ENCODE measurements around the gene ZNF776.
"Not testable (repeated sequence)": the region's sequence is repeated elsewhere in the genome, so short reads cannot be mapped to it uniquely, and the experiment has no call there.

Gene ZNF776

DNA sequence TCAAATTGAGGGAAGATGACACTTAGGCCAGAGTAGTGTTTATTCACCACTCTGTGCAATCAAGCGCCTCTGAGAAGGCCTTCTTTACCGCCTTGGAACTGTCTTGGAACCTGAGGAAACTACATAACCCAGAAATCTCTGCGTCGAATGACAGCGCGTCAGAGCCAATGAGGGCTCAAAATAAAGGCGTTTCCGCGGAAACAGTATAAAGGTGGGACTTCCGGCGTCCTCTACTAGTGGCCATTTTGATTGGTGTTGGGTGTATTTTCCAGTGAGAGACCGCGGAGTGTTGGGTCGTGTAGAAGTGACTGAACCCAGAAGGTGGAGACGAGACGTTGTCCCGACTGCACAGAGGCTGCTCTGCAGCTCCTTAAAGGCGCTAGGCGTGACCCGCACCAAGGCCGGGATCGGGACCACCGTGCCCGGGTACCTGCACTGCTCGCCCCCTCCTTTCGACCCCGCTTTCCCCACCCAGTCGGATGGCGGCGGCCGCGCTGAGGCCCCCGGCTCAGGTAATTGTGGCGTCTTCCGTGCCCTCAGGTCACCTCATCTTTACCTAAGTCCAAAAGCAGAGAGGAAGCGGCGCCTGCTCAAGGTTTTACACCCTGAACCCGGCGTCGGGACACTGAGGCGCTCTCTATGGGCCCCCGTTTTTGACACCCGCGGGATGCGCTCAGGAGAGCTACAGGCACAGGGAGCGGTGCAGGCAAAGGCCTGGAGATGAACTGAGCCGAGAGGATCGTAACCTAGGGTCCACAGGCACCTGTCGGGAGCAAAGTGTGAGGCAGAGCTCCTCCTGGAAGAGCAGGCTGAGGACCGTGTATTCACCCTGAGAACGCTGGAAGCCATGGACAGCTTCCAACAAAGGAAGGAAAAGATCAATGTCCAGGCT lies at the start of gene ZNF776:
Gene ZNF776 (plus strand): TSS at position 236 of the 892 bp plus-strand sequence. CDS start 244 bp downstream, at position 480.
- DNase-seq (ENCODE audit: low spot score): peak; percentile 85

DNA sequence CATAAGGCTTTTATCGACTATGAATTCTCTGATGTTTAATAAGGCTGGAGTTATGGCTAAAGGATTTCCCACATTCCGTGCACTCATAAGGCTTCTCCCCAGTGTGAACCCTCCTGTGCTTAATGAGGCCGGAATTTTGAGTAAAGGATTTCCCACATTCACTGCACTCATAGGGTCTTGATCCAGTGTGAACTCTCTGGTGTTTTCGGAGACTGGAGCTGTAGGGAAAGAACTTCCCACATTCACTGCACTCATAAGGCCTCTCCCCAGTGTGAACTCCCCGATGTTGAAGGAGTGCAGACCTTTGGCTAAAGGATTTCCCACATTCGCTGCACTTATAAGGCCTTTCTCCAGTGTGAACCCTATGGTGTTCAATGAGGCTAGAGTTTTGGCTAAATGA lies 45.0 kb upstream of the ZNF776 start:
- no peak for DNase-seq (ENCODE audit: low spot score)

DNA sequence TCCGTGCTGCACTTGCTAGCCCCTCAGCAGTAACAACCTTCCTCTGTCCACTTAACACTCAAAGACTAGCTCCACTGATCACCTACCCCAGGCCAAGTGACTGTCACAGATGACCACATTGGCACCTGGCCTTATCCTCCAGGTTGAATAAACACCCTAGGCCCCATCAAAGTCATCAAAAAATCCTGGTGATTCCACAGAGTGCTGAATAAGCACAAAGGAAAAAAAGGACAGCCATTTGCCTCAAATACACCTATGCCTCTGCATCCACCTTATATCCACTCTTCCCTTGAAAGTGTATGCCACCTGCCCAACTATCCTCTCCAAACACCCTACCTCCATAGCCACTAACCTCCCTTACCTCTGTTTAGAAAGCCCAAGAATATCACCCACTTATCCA lies 40.3 kb upstream of the ZNF776 start:
- DNase-seq (ENCODE audit: low spot score): no peak

DNA sequence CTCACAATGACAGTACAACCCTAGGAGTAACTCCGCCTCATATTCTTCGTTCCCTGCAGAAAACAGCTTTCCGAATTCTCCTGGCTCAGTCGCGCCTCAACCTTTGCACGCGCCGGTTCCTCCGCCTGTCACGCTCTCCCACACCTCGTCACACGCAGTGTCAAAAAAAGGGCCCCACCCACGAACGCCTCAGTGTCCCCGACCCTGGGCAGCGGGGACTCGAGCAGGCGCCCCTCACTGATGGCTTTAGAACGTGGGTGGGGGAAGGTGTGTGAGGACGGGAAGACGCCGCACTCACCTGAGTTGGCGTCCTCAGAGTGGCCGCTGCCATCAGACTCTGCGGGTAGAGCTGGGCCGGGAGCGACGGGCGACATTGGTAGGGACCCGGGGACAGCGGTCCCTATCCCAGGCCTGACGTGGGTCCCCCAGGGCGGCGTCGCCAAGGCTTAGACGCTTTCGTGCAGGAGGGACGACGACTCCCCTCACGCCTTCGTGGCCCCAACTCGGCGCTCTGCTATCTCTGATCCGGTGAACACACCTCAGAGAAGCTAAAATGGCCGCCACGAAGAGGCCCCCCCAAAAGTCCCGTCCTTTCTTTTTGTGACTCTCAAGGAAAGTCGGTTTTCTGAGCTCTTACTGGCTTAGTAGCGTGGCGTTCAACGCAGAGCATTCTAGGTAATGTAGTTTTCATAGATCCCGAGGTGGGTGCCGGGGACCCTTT lies 37.8 kb upstream of the ZNF776 start, which contains the start of gene ZNF154:
Gene ZNF154 (minus strand): TSS at position 564 of the 721 bp plus-strand sequence. CDS start 233 bp downstream, at position 331.
- DNase-seq (ENCODE audit: low spot score): peak; percentile 31

DNA sequence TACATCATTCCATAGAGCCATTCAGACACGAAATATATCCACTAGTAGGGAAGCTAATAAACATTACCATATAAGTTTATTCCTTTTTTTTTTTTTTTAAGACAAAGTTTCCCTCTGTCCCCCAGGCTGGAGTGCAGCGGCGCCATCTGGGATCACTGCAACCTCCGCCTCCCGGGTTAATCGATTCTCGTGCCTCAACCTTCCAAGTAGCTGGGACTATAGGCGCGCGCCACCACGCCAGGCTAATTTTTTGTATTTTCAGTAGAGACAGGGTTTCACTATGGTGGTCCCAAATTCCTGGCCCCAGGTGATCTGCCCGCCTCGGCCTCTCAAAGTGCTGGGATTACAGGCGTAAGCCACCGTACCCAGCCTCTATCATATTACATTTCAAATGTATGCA lies 37.0 kb upstream of the ZNF776 start:
- DNase-seq (ENCODE audit: low spot score): no peak

DNA sequence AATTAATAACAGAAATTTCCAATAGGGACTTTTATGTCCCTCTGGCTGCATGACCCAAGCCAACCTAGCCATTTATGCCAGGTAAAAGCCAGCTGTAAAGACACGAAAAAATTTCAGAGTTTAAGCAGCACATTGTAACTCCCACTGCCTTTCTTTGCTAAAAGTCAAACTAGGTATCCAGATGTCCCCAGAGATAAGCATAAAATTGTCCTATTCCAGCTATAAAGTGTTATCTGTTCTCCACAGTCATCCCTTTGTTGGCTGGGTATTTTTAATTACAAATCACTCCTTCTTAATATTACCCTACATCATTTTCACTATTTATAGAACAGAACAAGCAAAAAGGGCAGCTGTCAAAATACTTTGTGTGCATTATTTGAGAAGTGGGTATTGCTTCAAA lies 34.4 kb upstream of the ZNF776 start:
- no peak for DNase-seq (ENCODE audit: low spot score)

DNA sequence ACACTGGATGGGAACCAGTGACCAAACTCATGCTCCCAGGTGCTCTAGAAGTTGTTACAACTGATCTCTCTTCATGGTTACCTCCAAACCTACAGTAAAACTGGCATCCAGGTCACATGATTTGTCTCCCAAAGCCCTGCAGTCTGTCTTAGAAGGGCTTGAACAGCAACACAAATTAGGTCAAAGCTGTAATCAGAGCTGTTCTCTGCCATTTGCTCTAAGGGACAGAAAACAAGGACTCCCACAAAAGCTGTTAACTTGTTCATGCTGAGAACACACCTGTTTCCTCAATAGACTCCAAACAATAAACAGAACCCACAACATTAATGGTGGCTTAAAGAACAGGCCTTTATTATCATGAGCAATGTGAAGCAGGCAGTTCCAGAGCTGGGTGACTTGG lies 27.2 kb upstream of the ZNF776 start:
- no peak for DNase-seq (ENCODE audit: low spot score)

DNA sequence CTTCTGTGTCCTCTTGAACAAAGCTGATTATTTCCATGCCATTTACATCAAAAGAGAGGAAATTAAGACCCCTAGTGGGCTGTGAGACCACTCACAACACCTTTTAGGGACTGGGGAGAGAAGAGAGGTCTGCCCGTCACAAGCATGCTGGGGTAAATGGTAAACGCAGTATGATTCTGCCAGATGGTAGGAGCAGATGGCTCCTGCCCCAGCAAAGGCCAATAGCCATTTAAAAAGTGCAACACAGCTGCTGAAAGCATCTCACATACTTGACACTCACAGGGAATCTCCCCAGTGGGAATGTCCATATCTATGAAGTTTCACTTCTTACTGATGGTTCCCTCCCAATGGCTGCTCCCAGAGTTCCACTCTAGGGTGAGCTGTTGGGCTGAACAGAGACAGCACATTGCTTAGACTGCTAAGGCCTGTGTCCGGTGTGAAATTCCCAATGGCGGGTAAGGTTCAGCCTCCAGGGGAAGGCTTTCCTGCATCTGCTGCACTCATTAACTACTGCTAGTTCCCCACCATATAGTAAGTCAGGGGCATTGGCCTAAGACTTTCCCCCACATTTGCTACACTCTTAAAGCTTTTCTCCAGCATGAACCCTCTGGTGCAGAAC lies 26.6 kb upstream of the ZNF776 start:
- DNase-seq (ENCODE audit: low spot score): no peak

DNA sequence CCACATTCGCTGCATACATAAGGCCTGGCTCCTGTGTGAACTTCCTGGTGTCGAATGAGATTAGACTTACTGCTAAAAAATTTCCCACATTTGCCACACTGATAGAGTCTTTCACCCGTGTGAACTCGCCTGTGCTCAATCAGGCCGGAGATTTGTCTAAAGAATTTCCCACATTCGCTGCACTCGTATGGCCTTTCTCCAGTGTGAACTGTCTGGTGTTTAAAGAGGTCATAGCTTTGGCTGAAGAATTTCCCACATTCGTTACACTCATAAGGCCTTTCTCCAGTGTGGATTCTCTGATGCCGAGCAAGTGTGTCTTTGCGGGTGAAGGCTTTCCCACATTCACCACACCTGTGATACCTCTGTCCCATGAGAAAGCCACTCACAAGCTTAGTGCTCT lies 25.7 kb upstream of the ZNF776 start:
- DNase-seq (ENCODE audit: low spot score): no peak

DNA sequence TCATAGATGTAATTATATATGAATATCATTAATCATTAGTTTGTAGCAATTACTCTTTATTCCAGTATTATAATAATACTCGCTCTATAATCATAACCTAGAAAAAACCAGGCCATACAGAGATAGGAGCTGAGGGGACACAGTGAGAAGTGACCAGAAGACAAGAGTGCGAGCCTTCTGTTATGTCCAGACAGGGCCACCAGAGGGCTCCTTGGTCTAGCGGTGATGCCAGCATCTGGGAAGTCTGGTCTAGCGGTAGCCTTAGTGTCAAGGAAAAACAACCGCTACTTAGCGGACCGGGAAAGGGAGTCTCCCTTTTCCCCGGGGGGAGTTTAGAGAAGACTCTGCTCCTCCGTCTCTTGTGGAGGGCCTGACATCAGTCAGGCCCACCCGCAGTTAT lies 8.3 kb upstream of the ZNF776 start:
- DNase-seq (ENCODE audit: low spot score): not testable (repeated sequence)

DNA sequence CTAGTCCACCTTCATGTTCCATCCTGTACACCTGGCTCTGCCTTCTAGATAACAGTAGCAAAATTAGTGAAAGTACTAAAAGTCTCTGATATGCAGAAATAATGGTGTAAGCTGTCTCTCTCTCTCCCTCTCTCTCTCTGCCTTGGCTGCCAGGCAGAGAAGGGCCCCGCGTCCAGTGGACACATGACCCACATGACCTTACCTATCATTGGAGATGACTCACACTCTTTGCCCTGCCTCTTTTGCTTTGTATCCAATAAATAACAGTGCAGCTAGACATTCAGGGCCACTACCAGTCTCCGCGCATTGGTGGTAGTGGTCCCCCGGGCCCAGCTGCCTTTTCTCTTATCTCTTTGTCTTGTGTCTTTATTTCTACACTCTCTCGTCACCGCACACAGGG lies 7.8 kb upstream of the ZNF776 start:
- not testable (repeated sequence) for DNase-seq (ENCODE audit: low spot score)

DNA sequence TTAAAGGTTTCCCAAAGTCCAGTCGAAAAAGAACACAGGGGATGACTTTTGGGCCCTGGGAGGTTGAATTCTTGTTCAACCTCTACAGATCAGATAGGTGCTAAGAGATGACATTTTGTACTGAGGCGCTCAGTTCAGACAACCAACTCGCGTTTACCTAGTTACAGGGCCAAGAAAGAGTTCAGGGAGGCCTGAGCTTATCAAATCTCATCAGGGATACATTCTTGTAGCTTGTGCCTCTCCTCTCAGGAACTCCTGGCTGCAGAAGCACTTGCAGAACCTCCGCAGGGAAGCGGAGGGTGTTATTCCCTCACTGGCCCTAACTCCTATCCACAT lies 825 bp downstream of the ZNF776 start:
- no peak for DNase-seq (ENCODE audit: low spot score)

DNA sequence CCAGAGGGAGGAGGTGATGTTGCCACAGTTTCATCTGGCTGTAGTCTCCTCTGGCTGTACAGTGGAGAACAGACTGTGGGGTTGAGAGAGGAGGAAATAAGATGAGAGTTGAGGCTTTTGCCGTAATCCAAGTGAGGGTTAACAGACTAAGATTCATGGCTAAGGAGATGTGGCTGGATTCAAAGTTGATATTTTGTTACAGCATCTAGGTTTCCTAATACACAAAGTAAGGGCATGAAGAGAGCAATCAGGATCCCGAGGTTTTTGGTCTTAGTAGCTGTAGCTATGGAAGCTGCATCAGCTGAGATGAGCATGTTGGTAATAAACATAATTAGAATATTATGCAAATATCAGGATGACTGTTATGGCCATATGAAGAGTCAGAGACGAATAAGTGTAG lies 1.4 kb downstream of the ZNF776 start:
- DNase-seq (ENCODE audit: low spot score): no peak

DNA sequence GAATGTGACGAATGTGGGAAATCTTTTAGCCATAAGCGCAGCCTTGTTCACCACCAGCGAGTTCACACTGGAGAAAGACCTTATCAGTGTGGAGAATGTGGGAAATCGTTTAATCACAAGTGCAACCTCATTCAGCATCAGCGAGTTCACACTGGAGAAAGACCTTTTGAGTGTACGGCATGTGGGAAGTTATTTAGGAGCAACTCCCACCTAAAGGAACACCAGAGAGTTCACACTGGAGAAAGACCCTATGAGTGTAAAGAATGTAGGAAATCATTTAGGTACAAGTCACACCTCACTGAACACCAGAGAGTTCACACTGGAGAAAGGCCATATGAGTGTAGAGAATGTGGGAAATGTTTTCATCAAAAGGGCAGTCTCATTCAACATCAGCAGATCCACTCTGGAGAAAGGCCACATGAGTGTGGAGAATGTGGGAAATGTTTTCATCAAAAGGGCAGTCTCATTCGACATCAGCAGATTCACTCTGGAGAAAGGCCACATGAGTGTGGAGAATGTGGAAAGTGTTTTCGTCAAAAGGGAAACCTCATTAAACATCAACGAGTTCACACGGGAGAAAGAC lies 7.6 kb downstream of the ZNF776 start:
- no peak for DNase-seq (ENCODE audit: low spot score)

DNA sequence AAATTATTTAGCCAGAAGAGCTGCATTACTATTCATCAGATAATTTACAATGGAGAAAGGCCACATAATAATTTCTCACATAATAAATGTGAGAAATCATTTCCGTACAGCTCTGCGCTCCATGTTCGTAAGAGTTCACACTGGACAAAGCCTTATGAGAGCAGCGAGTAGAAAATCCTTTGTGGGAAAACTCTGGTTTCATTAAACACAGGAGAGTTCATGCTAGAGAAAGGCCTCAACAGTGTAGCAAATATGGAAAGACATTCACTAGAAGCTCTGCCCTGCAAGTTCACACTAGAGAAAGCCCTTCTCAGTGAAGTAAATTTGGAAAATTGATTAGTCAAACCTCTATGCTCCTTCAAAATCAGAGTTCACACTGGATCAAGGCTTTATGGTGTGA lies 8.4 kb downstream of the ZNF776 start:
- DNase-seq (ENCODE audit: low spot score): no peak

DNA sequence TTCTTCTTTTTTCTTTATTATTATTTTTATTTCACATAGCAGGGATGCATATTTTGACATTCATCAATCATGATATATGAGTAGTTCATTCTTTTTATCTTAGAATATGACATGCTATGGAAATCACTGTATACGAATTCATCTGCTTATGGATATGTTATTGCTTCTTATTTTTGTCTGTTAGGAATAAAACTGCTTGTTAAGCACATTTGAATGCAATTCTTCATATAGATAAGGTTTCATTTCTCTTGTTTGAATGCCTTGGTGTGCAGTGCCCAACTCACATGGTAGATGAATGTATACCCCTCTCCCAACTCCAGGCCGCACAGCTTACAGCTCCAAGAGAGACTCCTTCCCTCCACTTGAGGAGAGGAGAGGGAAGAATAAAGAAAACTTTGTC lies 11.3 kb downstream of the ZNF776 start:
- no peak for DNase-seq (ENCODE audit: low spot score)

DNA sequence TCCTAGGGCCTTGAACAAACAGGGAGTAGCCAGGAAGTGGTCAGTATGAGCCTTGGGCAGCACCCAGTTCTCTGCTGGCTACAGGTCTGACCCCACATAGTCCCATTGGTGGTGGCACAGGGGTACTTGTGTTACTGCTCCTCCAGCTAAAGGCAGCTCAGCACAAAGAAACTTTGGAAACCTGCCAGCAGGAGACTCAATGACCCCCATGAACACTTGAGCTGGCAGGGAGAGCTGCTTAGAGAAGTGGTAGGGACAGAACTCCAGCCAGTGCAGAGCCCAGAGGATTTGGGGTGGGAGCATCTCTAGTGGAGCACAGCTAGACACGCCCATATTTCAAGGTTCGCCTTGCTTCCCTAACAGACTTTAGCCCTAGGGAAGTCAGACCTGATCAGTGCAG lies 12.5 kb downstream of the ZNF776 start:
- no peak for DNase-seq (ENCODE audit: low spot score)

DNA sequence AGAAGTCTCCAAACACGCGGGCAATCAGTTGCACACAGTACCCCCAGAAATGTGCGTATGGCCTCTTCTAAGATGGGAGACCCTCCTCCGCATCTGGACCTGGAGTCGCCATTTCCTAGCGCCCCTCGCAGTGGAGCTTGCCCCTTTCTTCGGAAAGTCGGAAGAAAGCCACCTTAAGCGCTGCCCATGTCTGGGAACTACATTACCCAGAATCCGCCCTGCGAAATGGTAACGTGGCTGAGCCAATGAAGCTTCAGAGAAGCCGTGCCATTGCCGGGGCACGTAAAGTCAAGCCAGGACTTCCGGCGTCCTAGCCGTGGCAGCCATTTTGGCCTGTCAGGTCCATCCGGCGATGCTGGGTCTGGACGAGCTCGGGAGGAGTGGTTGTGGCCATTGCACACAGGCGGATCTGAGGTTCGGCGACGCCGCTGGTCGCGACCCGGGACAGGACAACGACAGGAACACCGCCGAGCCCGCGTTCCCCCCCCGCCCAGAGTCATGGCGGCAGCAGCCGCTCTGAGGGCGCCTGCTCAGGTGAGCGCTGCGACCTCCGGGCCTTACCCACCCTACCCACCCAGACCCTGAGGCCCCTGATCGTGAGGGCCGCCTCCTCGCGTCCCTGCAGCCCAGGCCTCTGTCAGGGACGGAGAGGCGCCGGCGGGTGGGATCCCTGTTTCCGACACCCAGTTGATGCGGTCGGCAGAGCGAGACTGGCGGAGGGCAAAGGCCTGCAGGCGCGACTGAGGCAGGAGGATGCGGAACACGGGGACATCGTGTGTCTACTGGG lies 22.9 kb downstream of the ZNF776 start, which contains the start of gene ZNF586:
Gene ZNF586 (plus strand): TSS at position 332 of the 787 bp plus-strand sequence. CDS start 167 bp downstream, at position 499.
- peak; percentile 86 for DNase-seq (ENCODE audit: low spot score)

DNA sequence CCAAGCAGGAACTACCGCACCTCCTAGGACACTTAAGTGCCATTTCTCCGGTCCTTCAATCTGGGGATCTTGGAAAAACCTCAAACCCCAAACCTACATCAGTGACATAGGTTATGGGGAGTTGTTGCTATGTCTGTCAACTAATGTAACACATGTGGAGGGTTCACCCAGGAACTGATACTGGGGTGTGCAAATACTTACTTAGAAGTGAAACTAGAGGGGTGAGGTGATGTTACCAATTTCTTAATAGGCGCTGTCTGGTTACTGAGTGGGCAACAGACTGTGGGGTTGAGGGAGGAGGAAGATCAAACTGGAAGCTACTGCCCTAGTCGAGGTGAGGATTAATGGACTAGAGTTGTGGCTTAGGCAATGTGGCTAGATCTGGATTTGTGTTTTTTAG lies 24.8 kb downstream of the ZNF776 start:
- no peak for DNase-seq (ENCODE audit: low spot score)

DNA sequence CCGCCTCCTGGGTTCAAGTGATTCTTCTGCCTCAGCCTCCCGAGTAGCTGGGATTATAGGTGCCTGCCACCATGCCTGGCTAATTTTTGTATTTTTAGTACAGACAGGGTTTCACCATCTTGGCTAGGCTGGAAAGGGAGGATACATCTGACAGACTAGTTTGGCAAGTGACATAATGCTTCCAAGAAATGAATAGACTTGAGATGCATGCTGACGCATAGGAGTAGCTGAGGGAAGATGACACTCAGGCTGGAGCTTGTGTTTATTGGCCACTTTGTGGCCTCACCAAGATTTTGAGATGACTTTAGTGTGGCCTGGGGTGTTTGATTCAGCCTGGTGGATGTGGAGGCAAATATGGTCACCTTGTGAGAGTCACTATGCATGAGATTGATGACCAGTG lies 26.9 kb downstream of the ZNF776 start:
- DNase-seq (ENCODE audit: low spot score): no peak

DNA sequence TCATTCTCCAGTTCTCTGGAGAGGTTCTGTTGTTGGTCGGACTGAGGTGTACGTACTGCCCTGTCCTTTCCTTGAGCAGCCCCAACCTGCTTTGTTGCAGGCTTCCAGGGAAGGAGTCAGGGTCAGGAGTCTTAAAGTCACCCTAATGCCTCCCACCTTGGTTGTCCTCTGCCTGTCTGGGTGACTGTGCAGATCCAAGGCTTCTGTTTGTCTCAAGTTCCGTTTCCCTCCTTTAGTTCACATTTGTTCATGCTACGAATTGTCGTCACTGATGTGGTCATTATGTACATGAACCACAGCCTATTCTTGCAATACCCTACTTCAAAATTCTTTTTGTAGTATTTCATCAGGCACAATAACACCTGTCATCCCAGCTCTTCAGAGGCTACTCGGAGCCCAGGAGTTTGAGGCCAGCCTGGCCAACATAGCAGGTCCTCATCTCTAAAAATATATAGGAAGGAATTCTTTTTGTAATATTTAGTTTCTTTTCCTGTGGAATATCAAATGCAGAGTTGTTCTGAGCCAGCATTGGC lies 30.2 kb downstream of the ZNF776 start:
- DNase-seq (ENCODE audit: low spot score): no peak
